GM18519 (cell line): Measurements from ENCODE around the gene MSRB1.
A peak's percentile ranks its signal among the peaks of the same experiment; 100 is the strongest.
"Not testable (repeated sequence)": the region's sequence is repeated elsewhere in the genome, so short reads cannot be mapped to it uniquely, and the experiment has no call there.

Experiments
- ATAC-seq: cut with Tn5 transposase; IDR thresholded peaks from one replicate; pipeline ENCODE4 v1.9.1; 2021; ENCODE audit warnings: mild to moderate bottlenecking, moderate library complexity; ENCODE audit not compliant: unreplicated experiment, low FRiP score

The MSRB1 gene

DNA sequence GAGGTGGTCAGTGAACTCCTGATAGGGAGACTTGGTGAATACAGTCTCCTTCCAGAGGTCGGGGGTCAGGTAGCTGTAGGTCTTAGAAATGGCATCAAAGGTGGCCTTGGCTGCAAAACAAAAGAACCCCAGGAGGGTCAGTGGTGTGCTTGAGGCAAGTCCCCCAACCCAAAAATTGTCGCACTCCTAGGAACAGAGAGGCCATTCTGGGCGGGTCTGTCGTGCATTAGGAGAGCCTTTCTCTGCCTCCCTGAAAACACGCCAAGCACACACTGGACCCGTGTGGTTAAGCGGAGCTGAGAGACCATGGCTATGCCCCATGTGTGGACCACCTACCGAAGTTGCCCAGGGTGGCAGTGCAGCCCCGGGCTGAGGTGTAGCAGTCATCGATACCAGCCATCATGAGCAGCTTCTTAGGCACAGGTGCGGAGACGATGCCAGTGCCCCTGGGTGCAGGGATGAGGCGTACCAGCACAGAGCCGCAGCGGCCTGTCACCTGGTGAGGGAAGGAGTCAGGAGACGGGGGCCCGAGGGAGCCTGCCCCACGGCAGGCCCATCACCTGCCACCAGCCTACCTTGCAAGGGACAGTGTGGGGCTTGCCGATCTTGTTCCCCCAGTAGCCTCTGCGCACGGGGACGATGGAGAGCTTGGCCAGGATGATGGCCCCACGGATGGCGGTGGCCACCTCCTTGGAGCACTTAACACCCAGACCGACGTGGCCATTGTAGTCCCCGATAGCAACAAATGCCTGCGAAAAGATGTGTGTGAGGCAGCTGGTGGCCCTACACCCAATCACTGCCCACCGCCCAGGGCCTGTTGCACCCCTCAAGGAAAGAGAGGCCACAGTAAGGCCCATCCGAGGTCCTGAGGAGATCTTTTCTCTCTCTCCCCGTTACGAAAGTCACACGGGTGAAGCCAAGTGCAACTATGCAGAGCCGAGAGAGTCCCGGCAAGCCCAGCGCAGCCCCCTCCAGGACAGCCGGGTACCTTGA, 19.5 kb upstream of the MSRB1 start:
- ATAC-seq, result not testable (repeated sequence)

DNA sequence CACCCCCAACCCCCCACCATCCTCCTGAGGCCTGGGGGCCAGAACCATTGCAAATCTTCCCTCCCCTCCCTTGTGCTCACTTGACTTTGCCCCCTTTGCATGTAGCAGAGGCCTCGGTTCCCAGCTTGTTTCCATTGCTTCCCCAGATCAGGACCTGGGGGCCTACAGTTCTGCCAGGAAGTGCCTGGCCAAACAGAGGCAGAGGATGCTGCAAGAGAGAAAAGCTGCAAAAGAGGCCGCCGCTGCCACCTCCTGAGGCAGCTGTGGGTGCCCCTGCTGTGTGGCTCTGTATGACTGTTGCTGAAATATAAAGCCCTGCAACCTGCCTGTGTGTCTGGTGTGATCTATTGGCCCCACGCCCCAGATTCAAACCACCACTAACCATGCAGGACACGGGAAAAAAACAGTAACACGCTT, 18.7 kb upstream of the MSRB1 start:
- no peak for ATAC-seq

DNA sequence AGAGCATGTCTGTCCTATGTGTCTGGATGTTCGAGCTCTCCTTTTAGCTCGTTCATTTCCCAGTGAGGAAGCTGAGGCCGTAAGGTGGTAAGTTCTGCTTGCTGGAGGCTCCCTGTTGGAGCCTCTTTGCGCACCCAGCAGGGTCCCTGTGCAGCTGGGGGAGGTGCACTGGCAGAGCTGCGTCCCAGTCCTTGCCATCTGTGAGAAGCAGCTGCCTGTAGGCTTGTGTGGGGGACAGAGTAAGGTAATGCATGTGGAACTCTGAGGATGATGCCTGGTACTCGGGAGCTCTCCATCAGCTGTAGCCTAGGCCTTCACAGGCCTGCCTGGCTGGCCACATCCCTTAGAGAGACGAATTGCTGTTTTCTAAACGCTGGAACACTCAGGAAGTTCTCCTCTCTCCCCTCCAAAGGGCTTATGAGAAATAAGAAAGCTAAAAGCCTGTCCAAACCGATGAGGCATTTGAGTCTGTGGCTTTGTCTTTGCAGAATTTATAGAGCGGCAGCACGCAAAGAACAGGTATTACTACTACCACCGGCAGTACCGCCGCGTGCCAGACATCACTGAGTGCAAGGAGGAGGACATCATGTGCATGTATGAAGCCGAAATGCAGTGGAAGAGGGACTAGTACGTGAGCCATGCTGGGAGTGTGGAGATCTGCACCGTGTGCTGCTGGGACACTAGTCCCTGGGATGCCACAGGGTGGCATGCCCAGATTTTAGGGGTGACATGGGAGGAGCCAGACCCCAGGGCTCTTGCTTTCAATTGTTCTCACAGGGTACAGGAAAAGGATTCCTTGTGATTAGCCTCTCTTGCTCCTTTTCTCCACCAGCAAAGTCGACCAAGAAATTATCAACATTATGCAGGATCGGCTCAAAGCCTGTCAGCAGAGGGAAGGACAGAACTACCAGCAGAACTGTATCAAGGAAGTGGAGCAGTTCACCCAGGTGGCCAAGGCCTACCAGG, 17.9 kb upstream of the MSRB1 start:
- no peak for ATAC-seq

DNA sequence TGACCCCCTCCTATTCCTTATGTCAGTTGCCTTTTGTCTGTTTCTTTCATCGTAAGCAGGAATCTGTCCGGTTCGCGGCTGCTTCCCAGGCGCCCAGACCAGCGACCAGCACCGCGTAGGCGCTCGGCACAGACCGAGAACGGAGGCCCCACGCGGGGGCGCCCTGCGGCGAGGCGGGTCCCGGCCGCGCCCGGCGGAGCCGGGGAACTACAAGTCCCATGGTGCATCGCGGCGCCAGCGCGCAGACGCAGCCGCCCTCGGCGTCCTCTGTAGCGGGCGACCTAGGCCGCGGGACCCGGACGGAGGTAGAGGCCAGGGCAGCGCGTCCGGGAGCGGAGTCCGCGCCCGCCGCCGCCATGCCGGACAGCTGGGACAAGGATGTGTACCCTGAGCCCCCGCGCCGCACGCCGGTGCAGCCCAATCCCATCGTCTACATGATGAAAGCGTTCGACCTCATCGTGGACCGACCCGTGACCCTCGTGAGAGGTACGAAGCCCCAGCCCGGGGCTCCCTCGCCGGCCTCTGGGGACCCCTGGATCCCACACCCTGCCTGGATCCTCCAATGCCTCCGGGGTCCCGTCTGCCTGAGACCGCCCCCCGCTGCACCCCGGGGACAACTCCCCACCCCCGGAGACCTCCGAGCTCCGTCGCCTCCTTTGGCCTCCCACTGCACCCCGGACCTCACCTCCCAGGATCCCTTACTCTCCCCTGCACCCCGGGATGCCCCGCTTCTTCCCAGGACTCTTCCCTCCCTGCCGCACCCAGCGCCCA, 16.5 kb upstream of the MSRB1 start, which contains the start of gene NDUFB10:
NDUFB10 (plus strand) TSS at position 270 of the 771 bp plus-strand sequence; CDS start at position 357, 87 bp downstream.
- peak; percentile 62 for ATAC-seq

DNA sequence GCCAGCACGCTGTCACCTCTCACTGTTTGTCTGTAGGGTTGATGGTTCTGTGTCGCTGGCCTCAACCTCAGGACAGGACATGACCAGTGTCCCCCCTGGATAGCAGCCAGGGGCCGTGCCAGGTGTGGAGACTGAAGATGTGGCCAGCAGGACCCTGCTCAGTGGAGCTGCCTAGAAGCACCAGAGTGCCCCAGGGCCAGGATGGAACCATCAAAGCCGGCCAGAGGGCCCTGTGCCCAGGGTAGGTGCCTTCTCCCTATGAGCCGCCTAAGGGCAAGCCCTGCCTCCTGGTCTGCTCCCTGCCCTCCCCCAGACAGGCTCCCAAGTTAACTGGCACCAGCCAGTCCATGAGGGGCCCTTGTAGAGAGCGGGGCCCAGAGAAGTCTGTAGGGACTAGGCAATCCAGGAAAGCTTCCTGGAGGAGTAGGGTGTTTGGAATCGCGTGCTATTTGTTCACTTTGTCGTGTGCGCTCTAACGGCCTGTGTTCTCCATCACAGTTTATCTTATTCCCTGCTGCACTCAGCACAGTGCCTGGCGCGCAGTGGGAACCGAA, 15.8 kb upstream of the MSRB1 start:
- ATAC-seq, result no peak

DNA sequence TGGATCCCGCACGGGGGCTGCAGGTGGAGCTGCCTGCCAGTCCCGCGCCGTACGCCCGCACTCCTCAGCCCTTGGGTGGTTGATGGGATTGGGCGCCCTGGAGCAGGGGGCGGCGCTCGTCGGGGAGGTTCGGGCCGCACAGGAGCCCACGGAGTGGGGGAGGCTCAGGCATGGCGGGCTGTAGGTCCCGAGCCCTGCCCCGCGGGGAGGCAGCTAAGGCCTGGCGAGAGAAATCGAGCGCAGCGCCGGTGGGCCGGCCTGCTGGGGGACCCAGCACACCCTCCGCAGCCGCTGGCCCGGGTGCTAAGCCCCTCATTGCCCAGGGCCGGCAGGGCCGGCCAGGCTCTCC, 15.1 kb upstream of the MSRB1 start:
- not testable (repeated sequence) for ATAC-seq

DNA sequence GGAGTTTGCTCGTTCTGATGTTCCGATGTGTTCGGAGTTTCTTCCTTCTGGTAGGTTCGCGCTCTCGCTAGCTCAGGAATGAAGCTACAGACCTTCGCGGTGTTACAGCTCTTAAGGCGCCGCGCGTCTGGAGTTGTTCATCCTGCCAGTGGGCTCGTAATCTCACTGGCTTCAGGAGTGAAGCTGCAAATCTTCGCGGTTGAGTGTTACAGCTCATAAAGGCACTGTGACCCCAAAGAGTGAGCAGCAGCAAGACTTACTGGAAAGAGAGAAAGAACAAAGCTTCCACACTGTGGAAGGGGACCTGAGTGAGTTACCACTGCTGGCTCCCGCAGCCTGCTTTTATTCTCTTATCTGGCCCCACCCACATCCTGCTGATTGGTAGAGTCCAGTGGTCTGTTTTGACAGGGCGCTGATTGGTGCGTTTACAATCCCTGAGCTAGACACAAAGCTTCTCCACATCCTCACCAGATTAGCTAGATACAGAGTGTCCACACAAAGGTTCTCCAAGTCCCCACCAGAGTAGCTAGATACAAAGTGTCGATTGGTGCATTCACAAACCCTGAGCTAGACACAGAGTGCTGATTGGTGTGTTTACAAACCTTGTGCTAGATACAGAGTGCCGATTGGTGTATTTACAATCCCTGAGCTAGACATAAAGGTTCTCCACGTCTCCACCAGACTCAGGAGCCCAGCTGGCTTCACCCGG, 14.6 kb upstream of the MSRB1 start:
- ATAC-seq, result not testable (repeated sequence)

DNA sequence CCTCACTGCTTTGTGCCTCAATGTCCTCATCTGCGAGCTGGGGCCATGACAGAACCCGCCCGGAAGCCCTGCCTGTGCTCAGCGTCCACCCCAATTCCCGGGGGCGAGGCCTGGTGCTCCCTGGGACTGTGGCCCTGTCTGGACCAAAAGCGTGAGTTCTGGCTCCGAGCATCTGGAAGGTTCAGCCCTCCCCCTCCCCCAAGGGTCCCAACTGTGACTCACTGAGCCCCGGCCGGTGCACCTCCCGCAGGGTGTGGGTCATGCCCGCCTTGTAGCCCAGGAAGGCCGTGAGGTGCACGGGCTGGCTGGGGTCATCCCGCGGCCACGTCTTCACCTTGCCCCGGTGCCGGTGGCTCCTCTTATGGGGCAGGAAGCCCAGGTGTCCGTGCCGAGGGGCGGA, 10.7 kb upstream of the MSRB1 start:
- ATAC-seq, result no peak

DNA sequence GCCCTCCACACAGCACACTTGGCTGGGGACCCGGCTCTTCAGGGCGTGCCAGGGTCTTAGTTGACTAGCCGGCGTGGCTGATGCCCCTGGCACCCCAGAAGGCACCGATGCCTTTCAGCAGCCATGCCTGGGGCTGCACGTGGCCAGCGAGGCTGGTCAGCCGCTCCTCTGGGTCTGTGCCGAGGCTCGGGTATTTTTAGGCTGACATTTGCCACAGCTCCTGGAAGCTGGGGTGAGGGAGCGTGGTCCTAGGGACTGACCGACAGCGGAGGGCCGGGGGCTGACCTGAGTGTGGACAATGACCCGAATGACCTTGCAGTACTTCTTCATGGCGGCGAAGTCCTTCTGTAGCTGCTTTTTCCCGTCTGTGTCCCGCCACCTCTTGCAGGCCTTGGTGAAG, 7.6 kb upstream of the MSRB1 start:
- no peak for ATAC-seq

DNA sequence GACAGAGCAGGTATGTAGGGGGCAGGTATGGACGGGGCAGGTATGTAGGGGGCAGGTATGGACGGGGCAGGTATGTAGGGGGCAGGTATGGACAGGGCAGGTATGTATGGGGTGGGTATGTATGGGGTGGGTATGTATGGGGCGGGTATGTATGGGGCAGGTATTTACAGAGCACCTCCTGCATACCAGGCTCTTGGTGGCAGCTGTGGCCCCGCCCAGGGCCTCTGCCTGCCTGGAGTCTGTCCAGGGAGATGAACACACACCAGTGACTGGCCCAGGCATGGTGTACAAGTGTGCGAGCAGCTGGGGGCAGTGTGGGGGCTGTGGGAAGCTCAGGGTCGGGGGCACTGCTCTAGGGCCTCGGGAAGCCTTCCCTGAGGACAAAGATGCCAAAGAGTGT, 7.0 kb upstream of the MSRB1 start:
- ATAC-seq, result no peak

DNA sequence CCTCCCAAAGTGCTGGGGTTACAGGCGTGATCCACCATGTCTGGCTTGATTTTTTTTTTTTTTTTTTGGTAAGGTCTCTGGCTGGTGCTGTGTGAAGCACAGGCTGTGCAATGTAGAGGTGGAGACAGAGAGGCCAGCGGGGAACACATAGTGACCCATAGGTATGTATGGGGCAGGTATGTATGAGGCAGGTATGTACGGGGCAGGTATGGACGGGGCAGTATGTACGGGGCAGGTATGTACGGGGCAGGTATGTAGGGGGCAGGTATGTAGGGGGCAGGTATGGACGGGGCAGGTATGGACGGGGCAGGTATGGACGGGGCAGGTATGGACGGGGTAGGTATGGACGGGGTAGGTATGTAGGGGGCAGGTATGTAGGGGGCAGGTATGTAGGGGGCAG, 6.5 kb upstream of the MSRB1 start:
- no peak for ATAC-seq

DNA sequence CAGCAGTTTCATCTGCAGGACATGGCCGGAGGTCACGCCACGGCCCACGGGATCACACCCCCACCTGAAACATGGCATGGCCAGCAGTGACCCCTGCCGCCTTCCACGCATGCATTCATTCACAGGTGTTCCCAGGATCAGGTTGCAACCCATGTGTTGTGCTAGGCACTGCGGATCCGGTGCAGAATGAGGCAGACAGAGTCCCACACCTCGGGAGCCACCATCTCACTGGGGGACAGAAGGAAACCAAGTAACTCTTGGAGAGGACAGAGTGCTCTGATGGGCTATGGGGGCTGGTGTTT, 4.3 kb upstream of the MSRB1 start:
- no peak for ATAC-seq

DNA sequence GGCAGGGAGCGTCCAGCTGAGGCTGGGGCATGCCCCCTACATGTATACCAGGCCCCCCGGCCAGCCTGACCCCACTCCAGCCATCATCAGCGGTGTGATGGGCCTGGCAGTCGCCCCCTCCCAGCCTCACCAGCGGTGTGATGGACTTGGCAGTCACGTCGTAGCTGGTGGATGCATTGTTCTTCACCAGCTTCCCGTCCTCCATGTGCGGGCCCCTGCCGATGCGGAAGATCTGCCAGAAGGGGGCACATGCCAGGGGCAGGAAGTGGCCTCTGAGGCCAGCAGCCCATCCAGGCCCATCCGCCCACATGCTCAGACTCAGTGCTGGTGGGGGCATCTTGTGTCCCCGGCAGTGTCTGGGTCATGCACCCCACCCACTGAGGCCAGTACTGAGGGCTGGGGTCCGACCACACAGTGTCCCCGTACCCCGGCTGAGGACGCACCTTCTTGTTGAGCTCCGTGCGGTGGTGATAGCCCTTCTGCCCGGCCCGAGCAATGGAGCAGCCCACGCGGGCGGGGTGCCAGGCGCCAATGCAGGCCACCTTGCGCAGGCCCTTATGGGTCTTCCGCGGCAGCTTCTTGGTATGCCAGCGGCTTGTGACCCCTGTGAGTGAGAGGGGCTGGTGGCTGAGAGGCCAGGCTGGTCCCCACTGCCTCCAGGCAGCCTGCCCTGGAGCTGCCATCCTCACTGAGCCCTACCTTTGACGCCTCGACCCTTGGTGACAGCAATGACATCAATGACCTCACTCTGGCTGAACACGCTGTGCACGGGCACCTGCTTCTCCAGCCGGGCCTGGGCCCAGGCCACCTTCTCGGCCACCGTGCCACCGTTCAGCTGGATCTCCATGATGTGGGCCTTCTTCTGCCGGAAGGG, 3.7 kb upstream of the MSRB1 start:
- no peak for ATAC-seq

DNA sequence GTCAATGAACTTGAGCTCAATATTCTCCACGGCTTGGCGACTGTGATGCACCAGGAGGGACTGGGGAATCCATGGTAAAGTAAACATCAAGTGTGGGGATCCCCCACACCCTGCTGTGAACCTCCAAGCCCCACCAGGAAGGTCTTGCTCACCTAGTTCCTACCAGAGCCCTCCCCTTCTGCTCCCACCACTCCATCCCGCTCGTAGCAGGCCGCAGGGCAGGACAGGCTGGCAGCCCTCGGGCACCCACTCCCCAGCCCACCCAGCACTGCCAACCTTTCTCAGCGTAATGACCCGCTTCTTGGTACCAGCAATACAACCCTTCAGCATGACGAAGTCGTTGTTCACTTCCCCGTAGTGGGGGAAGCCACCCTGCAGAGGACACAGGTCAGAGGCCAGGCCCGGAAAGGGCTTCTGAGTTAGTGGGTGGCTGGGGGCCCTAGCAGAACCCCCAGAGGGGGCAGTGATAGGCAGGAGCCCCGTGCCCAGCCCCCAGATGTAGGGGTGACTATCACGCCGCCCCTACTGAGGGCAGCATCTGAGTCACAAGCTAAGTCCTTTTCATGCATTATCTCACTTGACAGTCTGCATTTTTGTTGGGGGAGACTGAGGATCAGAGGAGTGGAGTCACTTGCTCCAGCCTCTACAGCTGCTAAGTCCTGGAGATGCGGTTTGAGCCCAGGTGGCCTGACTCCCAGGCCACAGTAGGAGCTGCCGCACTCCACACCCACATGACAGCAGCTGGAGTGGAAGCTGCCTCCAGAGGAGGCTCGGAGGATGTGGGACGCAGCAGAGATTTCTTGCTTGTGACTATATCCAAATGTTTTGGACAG, 2.8 kb upstream of the MSRB1 start:
- no peak for ATAC-seq

DNA sequence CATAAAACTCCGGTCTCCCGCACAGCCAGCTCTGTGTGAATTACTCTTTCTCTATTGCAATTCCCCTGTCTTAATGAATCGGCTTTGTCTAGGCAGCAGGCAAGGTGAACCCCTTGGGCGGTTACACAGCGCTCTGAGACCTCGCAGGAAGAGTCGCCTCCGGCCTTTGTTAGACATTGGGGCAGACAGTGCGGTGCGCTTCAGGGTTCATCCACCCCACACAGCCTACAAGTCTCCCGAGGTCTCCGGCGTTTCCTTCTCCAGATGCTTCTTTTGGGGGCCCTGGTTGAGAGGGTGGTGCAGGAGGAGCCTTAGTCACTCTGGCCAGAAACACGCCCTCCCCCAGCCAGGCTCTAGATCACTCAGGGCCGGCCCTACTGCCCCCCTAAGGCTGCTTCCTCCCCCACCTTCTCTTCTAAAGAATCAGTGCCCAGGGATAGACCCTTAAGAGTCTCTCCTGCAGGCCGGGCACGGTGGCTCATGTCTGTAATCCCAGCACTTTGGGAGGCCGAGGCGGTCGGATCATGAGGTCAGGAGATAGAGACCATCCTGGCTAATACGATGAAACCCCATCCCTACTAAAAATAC, 1.7 kb upstream of the MSRB1 start:
- no peak for ATAC-seq

DNA sequence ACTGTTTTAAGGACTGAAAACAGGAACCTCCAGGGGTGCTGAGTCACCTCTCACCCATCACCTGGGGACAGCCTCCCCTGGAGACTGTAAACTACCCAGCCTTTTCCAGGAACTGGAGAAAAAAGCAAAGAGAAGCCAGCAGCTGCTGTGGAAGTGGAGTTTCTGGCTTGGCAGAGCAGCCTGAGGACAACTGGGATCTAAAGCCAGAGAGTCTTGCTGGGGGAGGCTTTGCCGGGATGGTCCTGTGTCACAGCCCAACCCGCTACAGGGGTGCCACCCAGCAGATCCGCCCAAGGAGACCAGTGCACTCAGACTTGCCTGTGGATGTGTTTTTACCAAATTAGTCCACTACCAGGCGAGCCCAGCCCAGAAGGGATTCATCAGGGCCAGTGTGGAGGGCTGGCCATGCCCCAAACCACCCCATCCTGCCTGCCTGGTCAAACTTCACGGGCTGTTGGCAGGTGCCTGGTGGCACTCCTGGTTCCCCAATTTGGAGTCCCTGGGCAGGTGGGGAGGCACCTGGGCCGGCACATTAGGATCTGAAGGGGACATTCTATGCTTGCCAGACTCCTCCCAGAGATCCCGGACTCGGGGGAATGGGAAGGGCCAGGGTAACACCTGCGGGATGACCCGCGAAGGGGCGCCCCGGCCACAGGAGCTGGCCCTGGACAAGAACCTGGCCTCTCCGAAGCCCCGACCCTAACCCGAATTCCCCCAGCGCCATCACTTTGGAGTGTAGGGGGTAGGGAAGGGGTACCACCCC, 771 bp downstream of the MSRB1 start:
- no peak for ATAC-seq
